GM06990 (cell line): ENCODE measurements around the gene PRKN.

Experiments used
- DNase-seq: peaks from one replicate; pipeline ENCODE4 v3.0.0-alpha.2; 2011; ENCODE audit not compliant: insufficient read length; ENCODE audit errors: extremely low read depth
- H3K27me3 ChIP-seq: replicated peaks from 2 replicates; pipeline ENCODE4 v1.6.0; 2011; ENCODE audit warnings: low read length; ENCODE audit not compliant: control insufficient read depth, insufficient read depth
- H3K36me3 ChIP-seq: 2 replicates; pipeline ENCODE4 v1.5.1; 2011; ENCODE audit warnings: low read length; ENCODE audit not compliant: control insufficient read depth, insufficient read depth
- H3K4me3 ChIP-seq: replicated peaks from 2 replicates; pipeline ENCODE4 v1.5.1; 2011; ENCODE audit warnings: low read depth, mild to moderate bottlenecking, control low read depth, low read length
- TF ChIP-seq, protein P1 (sequence below): IDR thresholded peaks from 2 replicates; pipeline ENCODE4 v1.5.1; 2011; ENCODE audit warnings: low read length, control low read depth, mild to moderate bottlenecking, inconsistent platforms; ENCODE audit not compliant: insufficient read depth, poor library complexity, severe bottlenecking

PRKN gene

DNA sequence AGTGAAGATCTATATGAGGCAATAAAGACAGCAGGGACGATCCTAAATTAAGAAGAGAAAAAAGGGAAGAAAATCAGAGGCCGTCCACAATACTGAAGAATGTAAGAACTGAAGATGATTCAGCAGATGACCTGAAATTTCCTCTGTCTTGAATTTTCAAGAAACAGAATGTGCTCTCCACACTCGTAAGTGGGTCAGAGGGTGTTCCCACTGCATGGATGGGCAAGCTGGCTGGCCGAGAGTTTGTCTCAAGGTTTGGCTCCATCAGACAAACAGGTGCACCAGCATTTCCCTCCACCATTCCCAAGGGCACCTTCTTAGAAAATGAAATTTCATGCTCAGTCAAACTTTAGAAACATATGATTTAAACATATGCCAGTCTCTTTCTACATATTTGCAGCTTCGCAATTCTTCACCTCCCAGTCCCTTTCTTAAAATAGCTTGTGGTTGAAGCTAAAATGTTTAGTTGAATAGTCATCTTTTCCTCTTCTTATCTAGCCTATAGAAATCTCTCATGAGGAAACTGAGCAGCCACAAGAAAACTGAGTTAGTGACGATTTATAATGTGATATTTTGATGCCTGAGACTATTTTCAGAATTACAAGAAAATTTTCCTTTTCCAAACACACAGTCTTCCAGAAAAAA, 576.4 kb downstream of the PRKN start:
- Histone ChIP-seq H3K4me3 (no peak overlapping the region), H3K27me3 (no peaks in the 10 kb centered on the region), H3K36me3 (no peaks in the 10 kb centered on the region)
- TF ChIP-seq, protein P1, sequence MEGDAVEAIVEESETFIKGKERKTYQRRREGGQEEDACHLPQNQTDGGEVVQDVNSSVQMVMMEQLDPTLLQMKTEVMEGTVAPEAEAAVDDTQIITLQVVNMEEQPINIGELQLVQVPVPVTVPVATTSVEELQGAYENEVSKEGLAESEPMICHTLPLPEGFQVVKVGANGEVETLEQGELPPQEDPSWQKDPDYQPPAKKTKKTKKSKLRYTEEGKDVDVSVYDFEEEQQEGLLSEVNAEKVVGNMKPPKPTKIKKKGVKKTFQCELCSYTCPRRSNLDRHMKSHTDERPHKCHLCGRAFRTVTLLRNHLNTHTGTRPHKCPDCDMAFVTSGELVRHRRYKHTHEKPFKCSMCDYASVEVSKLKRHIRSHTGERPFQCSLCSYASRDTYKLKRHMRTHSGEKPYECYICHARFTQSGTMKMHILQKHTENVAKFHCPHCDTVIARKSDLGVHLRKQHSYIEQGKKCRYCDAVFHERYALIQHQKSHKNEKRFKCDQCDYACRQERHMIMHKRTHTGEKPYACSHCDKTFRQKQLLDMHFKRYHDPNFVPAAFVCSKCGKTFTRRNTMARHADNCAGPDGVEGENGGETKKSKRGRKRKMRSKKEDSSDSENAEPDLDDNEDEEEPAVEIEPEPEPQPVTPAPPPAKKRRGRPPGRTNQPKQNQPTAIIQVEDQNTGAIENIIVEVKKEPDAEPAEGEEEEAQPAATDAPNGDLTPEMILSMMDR: no peak
- DNase-seq: no peak

DNA sequence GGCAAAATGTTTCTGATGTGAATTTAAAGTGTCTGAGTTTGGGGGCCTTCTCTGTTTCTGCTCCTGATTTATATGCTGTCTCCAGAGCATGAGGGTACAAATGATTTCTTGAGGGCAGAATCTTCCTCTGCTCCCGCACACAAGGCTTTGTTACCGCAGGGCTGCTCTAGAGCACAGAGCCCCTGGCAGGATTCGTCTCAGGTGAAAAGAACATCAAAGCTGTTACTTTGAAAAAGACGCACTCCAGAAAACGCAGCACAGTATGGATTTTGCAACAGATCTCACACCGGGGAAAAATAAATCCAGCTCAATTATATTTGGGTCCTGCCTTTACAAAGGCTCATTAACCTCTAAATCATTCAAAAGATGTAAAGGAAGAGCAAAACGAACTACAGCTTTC, 577.3 kb downstream of the PRKN start:
- H3K36me3 ChIP-seq: no peaks in the 10 kb centered on the region

DNA sequence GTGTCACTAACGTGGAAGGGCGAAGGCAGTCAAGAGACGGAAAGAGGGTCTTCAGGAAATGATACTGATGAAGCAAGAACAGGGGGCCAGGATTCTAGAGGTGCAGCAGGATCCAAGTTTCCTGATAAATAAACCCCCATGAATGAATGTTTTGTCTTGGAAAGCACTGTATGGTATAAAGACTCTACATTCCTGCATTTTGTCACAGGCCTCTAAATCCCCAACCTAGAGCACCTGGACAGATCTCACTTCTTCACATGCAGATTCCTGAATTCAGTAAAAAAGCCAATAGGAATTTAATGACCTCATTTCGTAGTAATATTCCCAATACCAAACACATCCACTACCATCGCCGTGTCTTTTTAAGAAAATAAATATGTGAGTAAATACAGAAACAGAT, 577.8 kb downstream of the PRKN start:
- Histone ChIP-seq H3K4me3 (no peak overlapping the region), H3K27me3 (no peaks in the 10 kb centered on the region), H3K36me3 (no peaks in the 10 kb centered on the region)
- DNase-seq: no peak
- TF ChIP-seq, protein P1: no peak

More for the DNA sequence above, 577.3 kb downstream of the PRKN start:
- no peak for DNase-seq
- TF ChIP-seq, protein P1: no peak
- Histone ChIP-seq H3K4me3 (no peak overlapping the region), H3K27me3 (no peaks in the 10 kb centered on the region)

DNA sequence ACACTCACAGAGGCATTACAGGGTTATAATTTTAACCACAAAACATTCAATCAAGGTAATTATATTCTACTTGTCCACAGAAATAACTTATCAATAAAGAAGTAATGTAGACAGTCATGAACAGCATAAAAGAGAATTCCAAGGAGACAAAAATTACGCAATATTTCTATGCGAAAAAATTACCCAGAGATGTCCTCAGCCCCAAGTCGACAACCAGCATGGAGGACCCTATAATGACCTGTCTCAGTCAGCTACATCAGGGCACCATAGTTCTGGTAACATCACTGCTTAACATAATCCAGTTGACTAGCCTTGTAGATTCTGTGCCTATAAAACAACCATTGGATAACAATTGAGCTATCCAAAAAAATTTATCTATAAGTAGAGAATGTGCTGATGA, 579.8 kb downstream of the PRKN start:
- no peaks in the 10 kb centered on the region for H3K36me3 ChIP-seq
- no peak overlapping the region for H3K4me3 ChIP-seq
- no peaks in the 10 kb centered on the region for H3K27me3 ChIP-seq
- no peak for DNase-seq
- TF ChIP-seq, protein P1: no peak

DNA sequence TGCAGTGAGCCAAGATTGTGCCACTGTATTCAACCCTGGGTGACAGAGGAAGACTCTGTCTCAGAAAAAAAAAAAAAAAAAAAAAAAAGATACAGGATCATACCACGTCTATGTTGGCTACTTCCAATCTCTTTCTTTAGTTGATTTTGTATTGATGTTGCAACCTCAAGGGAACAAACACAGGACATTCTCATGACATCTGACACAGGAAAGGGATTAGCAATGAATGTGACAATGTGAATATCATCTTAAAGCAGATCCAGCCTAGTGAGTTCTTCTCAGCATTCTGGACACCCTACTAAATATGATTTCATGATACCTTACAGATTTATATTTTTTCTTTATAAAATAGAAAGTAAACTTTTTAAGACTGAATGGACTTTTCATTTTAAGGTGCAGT, 580.3 kb downstream of the PRKN start:
- Histone ChIP-seq H3K27me3 (no peaks in the 10 kb centered on the region), H3K4me3 (no peak overlapping the region), H3K36me3 (no peaks in the 10 kb centered on the region)
- TF ChIP-seq, protein P1: no peak
- DNase-seq: no peak
